Forelimb muscle (tissue), 1 donor: Measurements from ENCODE around the gene DQX1. TPM values are rescaled to one million over a fixed set of nuclear protein-coding genes. Genes with fewer than 3 reads are reported as not detected.

Source experiments
- DNase-seq: peaks from one replicate; pipeline ENCODE4 v3.0.0-alpha.2; 2013; ENCODE audit warnings: low read depth
- polyA plus RNA-seq: library from polyadenylated mRNA; unstranded; fragments of 120-200 nt; gene quantifications from one replicate; pipeline ENCODE4 v1.2.1, GENCODE V29; 2013; ENCODE audit not compliant: insufficient read length

The DQX1 gene
- polyA plus RNA-seq, 1 donor: 0.14 TPM

GRCh38 chr2:74510272-74510671 lies 15.8 kb downstream of the DQX1 start:
- no peak for DNase-seq

- DNase-seq: no peak
Measured at GRCh38 chr2:74507926-74508520, 18.0 kb downstream of the DQX1 start.

GRCh38 chr2:74507145-74507925 lies 18.7 kb downstream of the DQX1 start, which contains the start of gene PCGF1:
Gene PCGF1 (minus strand): TSS chr2:74507695. CDS start chr2:74507668, 27 bp downstream.
- peak; percentile 97 for DNase-seq

- no peak for DNase-seq
Measured at GRCh38 chr2:74505448-74506246, 20.4 kb downstream of the DQX1 start.

- no peak for DNase-seq
Measured at GRCh38 chr2:74504591-74504990, 21.4 kb downstream of the DQX1 start.

GRCh38 chr2:74503506-74504475 lies 22.2 kb downstream of the DQX1 start:
- DNase-seq: no peak

- DNase-seq: no peak
Measured at GRCh38 chr2:74502720-74503505, 23.1 kb downstream of the DQX1 start.

GRCh38 chr2:74502147-74502719 lies 23.8 kb downstream of the DQX1 start:
- no peak for DNase-seq

GRCh38 chr2:74501335-74502071 lies 24.5 kb downstream of the DQX1 start:
- DNase-seq: no peak

- DNase-seq: no peak
Measured at GRCh38 chr2:74500578-74500946, 25.5 kb downstream of the DQX1 start.

GRCh38 chr2:74499940-74500577 lies 26.0 kb downstream of the DQX1 start:
- DNase-seq: no peak

GRCh38 chr2:74499267-74499939 lies 26.6 kb downstream of the DQX1 start, which contains the start of gene LBX2:
Gene LBX2 (minus strand): TSS chr2:74499603. CDS start chr2:74499537, 66 bp downstream.
- DNase-seq: no peak

- DNase-seq: no peak
Measured at GRCh38 chr2:74498500-74499266, 27.3 kb downstream of the DQX1 start.

GRCh38 chr2:74497777-74498499 lies 28.1 kb downstream of the DQX1 start:
- no peak for DNase-seq

- no peak for DNase-seq
Measured at GRCh38 chr2:74496997-74497776, 28.8 kb downstream of the DQX1 start.

GRCh38 chr2:74495440-74495839 lies 30.6 kb downstream of the DQX1 start:
- DNase-seq: no peak
